GM21423 (cell line): ENCODE data around the gene ZBTB16.

Experiments used
- ATAC-seq: cut with Tn5 transposase; IDR thresholded peaks from one replicate; pipeline ENCODE4 v1.9.1; 2021; ENCODE audit warnings: mild to moderate bottlenecking, moderate library complexity; ENCODE audit not compliant: unreplicated experiment

The ZBTB16 gene

GRCh38 chr11:114256176-114256966 lies 196.9 kb downstream of the ZBTB16 start:
- ATAC-seq: no peak

GRCh38 chr11:114256967-114257286 lies 197.4 kb downstream of the ZBTB16 start:
- ATAC-seq: no peak

GRCh38 chr11:114257621-114258558 lies 198.4 kb downstream of the ZBTB16 start:
- no peak for ATAC-seq

GRCh38 chr11:114258696-114259095 lies 199.2 kb downstream of the ZBTB16 start:
- ATAC-seq: no peak

- no peak for ATAC-seq
Measured at GRCh38 chr11:114259124-114259526, 199.6 kb downstream of the ZBTB16 start.

GRCh38 chr11:114259551-114259983 lies 200.1 kb downstream of the ZBTB16 start:
- no peak for ATAC-seq

- no peak for ATAC-seq
Measured at GRCh38 chr11:114260077-114260476, 200.6 kb downstream of the ZBTB16 start.

- no peak for ATAC-seq
Measured at GRCh38 chr11:114260483-114260882, 201.0 kb downstream of the ZBTB16 start.

- no peak for ATAC-seq
Measured at GRCh38 chr11:114261791-114262190, 202.3 kb downstream of the ZBTB16 start.

- ATAC-seq: no peak
Measured at GRCh38 chr11:114262681-114263512, 203.4 kb downstream of the ZBTB16 start.

GRCh38 chr11:114263513-114264170 lies 204.1 kb downstream of the ZBTB16 start:
- no peak for ATAC-seq

- no peak for ATAC-seq
Measured at GRCh38 chr11:114264381-114264780, 204.9 kb downstream of the ZBTB16 start.

- ATAC-seq: no peak
Measured at GRCh38 chr11:114265122-114265878, 205.8 kb downstream of the ZBTB16 start.

- no peak for ATAC-seq
Measured at GRCh38 chr11:114269498-114269897, 210.0 kb downstream of the ZBTB16 start.

- no peak for ATAC-seq
Measured at GRCh38 chr11:114270531-114271270, 211.2 kb downstream of the ZBTB16 start.

GRCh38 chr11:114271316-114271715 lies 211.8 kb downstream of the ZBTB16 start:
- no peak for ATAC-seq

- no peak for ATAC-seq
Measured at GRCh38 chr11:114272311-114272710, 212.8 kb downstream of the ZBTB16 start.

GRCh38 chr11:114273071-114273470 lies 213.6 kb downstream of the ZBTB16 start:
- no peak for ATAC-seq
